ENCODE data around the gene PSMG4.

Gene PSMG4

GRCh38 chr6:3277851-3278416 lies 19.2 kb downstream of the PSMG4 start:
- DNase-seq, result no peak

- DNase-seq, result no peak
These were observed 19.9 kb downstream of the PSMG4 start for GRCh38 chr6:3278691-3279090.

- no peak for DNase-seq
These were observed 21.3 kb downstream of the PSMG4 start for GRCh38 chr6:3280091-3280490.

GRCh38 chr6:3280866-3281465 lies 22.2 kb downstream of the PSMG4 start:
- no peak for DNase-seq

- no peak for DNase-seq
These were observed 23.1 kb downstream of the PSMG4 start for GRCh38 chr6:3281631-3282475.

GRCh38 chr6:3282476-3283236 lies 23.9 kb downstream of the PSMG4 start:
- no peak for DNase-seq

- DNase-seq, result no peak
These were observed 24.5 kb downstream of the PSMG4 start for GRCh38 chr6:3283241-3283640.

GRCh38 chr6:3283641-3284435 lies 25.1 kb downstream of the PSMG4 start:
- no peak for DNase-seq

- DNase-seq, result no peak
These were observed 25.7 kb downstream of the PSMG4 start for GRCh38 chr6:3284436-3284876.

GRCh38 chr6:3285049-3285639 lies 26.4 kb downstream of the PSMG4 start:
- DNase-seq, result no peak

- no peak for DNase-seq
These were observed 27.0 kb downstream of the PSMG4 start for GRCh38 chr6:3285732-3286131.

GRCh38 chr6:3286641-3287171 lies 28.0 kb downstream of the PSMG4 start:
- no peak for DNase-seq

- no peak for DNase-seq
These were observed 28.6 kb downstream of the PSMG4 start for GRCh38 chr6:3287308-3287707.

- no peak for DNase-seq
These were observed 29.4 kb downstream of the PSMG4 start for GRCh38 chr6:3287976-3288707.

- DNase-seq, result no peak
These were observed 30.2 kb downstream of the PSMG4 start for GRCh38 chr6:3288711-3289663.

GRCh38 chr6:3289664-3290055 lies 30.9 kb downstream of the PSMG4 start:
- DNase-seq, result no peak

- no peak for DNase-seq
These were observed 31.6 kb downstream of the PSMG4 start for GRCh38 chr6:3290149-3290930.

- DNase-seq, result no peak
These were observed 32.1 kb downstream of the PSMG4 start for GRCh38 chr6:3290931-3291211.

- no peak for DNase-seq
These were observed 32.6 kb downstream of the PSMG4 start for GRCh38 chr6:3291346-3291745.

Measured in DMS79 (cell line).